ENCODE measurements around the gene ZNF275. TPM values are rescaled to one million over a fixed set of nuclear protein-coding genes. Genes with fewer than 3 reads are reported as not detected.
"Not testable (repeated sequence)": the region's sequence is repeated elsewhere in the genome, so short reads cannot be mapped to it uniquely, and the experiment has no call there.

The ZNF275 gene
- total RNA-seq, 2 donors from 2014 or later: 5.2 to 6.2 TPM

DNA sequence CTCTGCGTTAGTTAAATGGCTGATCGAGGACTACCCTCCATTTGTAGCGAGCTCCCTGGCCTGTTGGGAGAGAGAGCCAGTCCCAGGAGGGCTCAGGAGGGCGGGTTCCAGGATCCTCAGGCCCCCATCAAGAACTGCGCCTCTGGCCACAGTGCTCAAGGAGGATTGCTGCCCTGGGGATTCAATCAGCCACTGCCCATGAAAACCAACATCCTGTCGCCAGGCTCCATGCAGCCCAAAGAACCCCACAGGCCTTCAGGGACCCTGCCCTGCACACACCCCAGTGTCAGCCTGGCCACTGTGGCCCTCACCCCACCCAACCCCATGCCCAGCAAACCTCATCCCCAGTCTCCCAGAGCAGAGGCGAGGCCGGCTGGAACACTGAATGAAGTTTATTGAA lies 16.6 kb upstream of the ZNF275 start:
- intact Hi-C loops (cut with DNase I, micrococcal nuclease): no loop called here
- DNase-seq (no peak), ATAC-seq (no peak)

DNA sequence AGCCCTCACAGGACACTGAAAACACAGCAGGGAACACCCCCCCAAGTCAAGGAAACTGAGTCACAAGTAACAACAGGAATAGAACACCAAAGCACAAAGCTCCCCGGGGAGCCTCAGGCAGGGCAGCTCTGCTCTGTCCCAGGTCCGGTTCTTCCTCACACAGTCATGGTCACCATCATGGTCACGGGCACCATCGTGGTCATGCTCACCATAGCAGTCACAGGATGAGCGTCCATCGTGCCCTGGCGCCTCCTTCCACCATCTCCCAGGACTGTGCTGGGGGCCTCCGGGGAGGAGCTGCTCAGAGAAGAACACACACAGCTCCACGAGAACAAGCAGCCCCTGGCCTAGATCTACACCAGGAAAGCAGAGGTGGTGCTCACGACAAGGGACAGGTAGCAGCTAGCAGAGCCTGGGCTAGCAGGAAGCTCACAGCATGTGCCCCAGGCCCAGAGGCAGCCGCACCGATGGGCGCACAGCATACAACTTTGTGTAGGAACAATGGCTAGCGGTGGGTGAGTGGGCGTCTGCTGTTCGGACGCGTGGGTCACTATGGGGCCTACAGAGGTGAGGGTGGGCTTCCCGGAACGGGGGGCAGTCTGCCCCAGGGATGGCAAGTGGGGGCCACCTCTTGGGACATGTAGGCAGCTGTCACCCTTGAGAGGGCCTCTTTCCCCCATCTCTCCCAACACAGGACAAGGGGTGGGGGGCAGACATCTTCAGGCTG lies 15.8 kb upstream of the ZNF275 start:
- DNase-seq (no peak), ATAC-seq (no peak)
- intact Hi-C loops (cut with DNase I, micrococcal nuclease): no loop called here

DNA sequence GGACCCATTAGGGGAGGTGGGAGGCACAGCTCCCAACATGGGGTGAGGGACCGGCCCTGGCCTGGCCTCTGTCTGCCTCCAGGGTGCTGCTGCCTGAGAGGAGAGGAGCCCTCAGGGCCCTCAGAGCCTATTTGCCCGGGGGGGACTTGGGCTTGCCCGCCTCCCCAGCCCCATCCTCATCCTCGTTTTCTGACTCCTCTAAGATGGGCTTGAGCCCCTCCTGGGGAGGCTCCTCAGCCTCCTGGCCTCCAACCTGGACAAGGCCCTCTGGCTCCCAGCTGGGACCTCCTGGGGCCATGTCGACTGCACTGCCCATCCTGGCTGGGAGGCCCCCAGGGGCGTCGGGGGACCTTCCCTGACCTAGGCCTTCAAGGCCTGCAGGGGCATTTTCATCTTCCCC lies 15.1 kb upstream of the ZNF275 start:
- intact Hi-C loops (cut with DNase I, micrococcal nuclease): no loop called here
- no peak for DNase-seq
- no peak for ATAC-seq

DNA sequence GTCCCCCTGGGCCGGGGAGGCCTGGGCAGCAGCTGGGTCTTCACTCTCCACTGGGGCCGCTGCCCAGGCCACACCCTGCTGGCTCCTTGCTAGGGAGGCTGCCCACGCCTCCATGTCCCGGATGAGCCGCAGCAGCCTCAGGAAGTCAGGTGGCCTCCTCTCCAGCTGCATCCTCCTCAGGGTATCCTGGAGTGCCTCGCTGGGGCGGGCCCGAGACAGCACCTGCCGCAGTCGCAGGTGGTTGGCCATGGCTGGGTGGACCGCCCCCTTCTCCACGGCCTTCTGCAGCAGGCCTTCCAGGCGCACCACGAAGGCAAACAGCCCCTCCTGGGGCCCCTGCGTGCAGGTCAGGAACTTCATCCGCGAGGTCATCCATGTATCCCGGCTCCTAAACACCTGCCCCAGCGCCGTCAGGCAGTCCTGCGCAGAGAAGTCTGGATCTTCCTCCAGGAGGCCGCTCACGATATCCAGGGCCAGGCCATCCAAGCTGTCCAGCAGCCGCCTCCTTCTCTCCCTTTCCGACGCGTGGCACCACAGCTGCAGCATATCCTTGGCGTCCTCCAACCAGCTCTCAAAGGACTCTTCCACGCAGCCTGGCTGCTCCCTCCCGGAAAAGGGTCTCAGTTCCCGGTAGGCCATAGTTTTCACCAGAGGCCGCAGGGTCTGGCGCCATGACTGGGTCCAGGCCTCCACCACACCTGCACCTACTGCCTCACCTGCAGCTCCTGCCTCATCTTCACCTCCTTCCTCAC lies 14.5 kb upstream of the ZNF275 start:
- intact Hi-C loops (cut with DNase I, micrococcal nuclease): no loop called here

DNA sequence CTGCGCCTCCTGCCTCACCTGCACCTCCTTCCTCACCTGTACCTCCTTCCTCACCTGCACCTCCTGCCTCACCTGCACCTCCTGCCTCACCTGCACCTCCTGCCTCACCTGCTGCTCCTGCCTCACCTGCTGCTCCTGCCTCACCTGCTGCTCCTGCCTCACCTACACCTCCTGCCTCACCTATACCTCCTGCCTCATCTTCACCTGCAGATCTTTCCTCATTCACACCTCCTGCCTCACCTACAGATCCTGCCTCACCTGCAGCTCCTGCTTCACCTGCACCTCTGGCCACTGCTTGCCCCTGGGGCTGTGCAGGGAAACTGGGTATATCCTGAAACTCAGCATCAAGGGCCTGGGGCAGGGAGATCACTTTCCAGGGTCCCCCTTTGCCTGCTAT lies 13.9 kb upstream of the ZNF275 start:
- DNase-seq: not testable (repeated sequence)

More for the DNA sequence above, 14.5 kb upstream of the ZNF275 start:
- no peak for DNase-seq
- no peak for ATAC-seq

DNA sequence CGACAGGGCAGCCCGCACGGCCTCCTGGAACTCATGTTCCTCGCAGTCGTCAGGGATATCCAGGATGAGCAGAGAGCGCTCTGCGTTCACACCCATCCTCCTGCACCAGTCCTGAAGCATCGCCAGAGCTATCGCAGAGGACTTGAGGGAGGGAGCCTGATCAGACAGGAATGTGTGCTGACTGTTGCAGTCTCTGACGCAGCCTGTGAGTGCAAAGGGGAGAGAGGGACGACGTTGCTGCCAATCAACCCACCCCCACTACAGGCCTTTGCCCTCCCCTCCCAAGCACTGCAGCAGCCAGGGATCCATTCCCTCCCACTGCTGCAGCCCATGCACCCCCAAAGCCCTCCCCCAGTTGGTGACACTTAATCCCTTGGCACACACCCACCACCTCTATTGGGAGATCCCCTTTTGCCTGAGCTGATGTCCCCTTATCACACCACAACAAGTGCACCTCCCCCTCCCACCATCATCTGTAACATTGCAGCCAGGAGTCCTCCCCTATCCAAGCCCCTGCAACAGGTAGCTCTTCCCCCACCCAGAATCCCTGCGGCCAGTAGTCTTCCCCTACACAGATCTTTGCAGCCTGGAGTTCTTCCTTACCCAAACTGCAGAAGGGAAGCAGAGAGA lies 13.3 kb upstream of the ZNF275 start:
- no peak for DNase-seq
- intact Hi-C loops (cut with DNase I, micrococcal nuclease): no loop called here
- no peak for ATAC-seq

More for the DNA sequence above, 13.9 kb upstream of the ZNF275 start:
- ATAC-seq; intact Hi-C loops (cut with DNase I, micrococcal nuclease): not testable (repeated sequence)

DNA sequence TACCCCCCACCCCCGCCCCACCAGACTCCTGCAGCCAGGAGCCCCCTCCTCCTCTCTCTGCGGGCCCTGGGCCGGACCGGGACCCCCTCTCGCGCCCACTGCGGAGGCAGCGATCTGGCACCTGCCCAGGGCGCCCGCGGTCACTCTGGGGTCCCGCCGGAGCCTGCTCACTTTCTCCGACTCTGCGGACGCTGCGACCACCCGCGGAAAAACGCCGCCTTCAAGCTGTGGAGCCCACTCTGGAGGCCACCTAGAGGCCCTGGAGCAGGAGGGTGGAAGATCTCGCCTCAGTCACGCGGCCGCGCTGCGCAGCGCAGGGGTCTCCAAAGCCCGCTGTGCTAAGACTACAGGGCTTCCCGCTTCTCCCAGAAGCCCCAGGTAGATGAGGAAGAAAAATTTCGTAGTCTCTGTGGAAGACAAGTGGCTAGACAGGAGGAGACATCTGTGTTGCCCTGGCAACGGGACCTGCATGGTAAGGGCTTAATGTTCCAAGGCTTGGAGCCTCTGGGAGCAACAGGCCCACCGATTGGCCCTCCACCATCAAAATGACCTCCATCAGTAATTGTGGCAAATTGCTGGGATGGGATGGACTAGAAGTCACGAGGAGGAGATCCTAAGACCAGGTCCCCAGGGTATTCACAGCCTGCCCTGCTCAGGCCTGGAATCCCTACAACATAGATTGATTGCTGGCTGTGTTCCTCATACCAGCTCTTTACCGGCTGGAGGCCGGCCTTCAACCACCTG lies 12.4 kb upstream of the ZNF275 start, which contains the start of gene PNMA6F:
Gene PNMA6F (minus strand): TSS at position 387 of the 744 bp plus-strand sequence. CDS start 1,093 bp downstream, outside the sequence.
- DNase-seq (no peak), ATAC-seq (no peak)
- intact Hi-C loops (cut with DNase I, micrococcal nuclease): no loop called here

DNA sequence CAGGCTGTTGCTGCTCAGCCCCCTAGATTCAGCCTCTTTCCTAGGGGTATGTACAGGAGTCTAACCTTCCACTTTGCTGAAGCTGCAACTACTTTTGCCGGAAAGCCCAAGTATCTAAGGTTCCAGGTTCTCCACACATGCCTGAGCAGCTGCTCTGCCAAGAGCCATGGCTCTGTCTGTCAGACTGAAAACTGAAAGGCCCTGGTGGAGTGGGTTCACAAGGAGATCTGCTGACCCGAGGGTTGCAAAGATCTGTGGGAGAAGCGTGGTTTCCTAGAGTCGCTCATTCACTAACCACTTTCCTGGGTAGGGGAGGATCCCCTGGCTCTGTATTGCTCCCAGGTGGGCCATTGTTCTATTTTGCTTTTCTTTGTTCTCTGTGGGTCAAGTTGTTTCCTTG lies 6.4 kb upstream of the ZNF275 start:
- DNase-seq: no peak
- no peak for ATAC-seq
- intact Hi-C loops (cut with DNase I, micrococcal nuclease): no loop called here

DNA sequence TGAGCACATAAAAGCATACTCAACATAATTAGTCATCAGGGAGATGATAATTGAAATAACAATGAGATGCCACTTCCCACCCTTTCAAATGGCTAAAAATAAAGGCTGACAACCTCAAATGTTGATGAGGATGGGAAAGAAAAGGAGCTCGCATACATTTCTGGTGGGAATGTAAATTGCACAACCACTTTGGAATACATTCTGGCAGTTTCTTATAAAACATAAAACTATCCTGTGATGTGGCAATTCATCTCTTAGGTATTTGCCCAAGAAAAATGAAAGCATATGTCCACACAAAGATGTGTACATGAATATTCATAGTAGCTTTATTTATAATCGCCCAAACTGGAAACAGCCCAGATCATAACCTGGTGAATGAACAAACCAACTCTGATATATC lies 687 bp upstream of the ZNF275 start:
- DNase-seq: no peak
- no peak for ATAC-seq
- intact Hi-C loops (cut with DNase I, micrococcal nuclease): no loop called here

DNA sequence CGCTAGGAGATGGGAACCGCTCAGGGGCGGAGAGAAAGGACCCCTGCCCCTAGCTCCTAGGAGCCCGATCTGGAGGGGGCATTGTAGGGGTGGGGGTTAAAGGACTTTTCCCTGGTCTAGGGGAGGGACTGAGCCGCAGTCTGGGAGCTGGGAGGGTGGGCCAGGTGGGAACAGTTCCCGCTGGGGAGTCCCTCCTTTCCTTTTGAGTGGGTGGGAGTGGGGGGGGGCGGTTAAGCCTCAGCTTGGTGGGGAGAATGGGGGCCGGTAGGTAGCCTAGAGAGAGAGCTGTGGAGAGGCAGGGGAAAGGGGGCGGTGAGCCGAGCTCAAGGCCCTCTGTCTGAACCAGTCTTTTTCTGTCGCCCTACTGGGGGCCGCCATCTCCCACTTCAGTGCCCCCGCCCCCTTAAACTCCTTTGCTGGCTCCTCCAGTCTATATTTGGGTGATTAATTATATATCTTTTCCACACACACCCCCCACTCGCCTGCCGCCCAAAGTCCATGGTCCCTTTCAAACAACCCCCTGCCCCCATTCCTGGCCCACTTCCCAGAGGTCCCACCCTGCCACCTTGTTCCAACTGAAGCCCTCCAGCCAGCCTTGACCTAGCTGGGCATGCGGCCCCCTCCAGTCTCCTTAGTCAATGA lies 822 bp downstream of the ZNF275 start:
- intact Hi-C loops (cut with DNase I, micrococcal nuclease): no loop called here
- DNase-seq (no peak), ATAC-seq (no peak)

DNA sequence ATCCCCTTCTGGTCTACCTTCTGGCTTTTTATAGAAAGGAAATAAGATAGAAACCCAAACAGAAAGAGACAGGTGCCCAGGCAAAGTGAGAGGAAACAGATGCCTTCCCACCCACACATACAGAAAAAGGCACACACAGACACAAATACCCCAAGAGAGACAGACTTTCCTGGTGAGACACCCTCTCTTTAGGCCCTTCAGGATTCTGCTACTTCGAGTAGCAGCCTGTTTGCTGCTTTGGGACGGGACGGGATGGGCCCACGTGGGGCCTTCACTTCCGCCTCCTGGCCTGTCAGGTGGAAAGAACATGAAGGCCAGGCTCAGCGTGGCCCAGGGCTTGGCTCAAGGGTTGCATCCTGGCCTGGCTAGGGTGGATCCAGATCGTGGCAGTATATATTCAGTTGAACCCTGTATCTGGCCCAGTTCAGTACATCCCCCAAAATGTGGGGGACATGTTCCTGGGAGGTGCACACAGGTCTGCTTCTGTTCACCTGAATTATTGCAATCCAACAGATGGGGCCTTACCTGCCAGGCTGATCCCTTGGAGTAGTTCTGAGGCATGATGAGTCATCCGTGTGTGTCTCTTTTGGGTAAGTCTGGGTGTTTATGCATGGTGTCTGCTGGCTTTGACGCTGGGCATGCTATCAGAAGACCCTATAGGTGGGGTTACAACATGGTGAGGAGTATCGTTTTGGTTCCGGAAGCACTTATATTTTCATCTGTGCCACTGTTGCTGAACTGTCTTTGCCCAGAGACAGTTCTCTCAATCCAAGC lies 2.4 kb downstream of the ZNF275 start:
- ATAC-seq (no peak), DNase-seq (no peak)
- intact Hi-C loops (cut with DNase I, micrococcal nuclease): no loop called here

DNA sequence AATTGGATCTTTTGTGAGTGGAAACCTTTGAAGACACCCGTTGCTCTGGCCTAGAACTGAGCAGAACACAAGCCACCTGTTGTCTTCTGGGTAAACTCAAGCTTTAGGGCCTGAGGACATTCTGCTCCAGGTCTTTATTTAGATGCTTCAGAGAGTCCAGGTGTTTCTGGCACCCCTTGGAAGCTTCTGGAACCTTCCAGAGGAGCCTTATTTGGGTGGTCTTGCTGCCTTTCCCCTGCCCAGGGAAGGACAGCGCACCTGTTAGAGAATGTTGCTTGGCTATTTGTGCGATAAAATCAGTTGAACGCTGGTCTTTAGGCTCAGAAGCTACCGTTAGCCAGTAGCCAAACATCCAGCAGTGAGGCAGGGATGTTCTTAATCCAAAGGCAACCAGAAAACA lies 3.0 kb downstream of the ZNF275 start:
- intact Hi-C loops (cut with DNase I, micrococcal nuclease): no loop called here
- DNase-seq (no peak), ATAC-seq (no peak)

DNA sequence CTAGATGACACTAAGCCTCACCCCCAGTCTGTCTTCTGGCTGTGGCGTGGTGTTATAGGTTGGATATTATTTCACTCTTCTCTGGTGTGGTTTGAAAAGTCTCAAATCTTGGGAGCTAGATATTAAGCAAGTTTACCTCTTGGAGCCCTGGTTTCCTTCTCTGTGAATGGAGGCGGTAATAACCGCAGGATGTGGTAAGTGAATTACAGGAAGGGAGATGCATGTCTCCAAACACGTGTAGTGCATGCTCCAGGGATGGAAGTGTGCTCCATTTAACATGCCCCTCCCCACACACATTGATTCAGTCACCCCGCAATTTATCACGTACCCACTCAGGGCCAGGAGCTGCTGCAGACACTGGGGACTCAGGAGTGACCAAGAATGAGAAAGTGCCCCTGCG lies 4.9 kb downstream of the ZNF275 start:
- intact Hi-C loops (cut with DNase I, micrococcal nuclease): no loop called here
- no peak for ATAC-seq
- no peak for DNase-seq

DNA sequence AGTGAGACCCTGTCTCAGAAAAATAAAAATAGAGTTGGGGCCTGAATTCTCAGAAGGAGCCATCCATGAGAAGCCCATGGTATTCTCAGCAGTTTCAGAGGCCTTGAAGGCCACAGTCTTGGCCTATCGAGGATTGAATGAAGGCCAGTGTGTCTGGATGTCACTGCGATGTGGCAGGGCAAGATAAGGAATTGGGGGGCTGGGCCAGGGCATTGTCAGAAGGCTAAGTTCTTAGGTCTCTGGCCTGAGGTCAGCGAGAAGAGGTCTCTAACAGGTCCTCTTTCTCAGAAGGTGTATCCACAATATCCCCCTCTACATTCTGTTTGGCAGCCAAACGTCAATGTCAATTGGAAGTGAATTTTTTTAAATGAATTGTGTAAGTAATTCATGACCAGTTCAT lies 5.7 kb downstream of the ZNF275 start:
- ATAC-seq (no peak), DNase-seq (no peak)
- intact Hi-C loops (cut with DNase I, micrococcal nuclease): no loop called here

DNA sequence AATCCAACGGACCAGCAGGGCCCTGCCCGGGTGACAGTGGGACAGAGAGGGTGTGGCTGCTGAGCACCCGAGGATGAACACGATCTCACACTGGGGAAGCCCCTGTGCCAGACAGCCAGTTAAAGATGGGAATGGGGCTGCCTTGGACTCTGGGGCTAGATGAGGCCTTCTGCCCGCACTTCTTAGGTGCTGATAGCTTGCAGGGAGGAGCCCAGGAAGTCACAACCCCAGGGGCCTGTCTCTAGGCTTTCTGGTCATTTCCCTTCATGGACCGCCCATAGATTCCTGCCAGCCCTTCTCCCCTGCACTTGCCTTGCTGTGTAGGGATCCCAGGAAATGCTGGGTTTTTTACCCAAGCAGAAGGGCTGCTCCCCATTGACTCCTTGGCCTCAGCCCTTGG lies 6.2 kb downstream of the ZNF275 start:
- intact Hi-C loops (cut with DNase I, micrococcal nuclease): no loop called here
- ATAC-seq (no peak), DNase-seq (no peak)

DNA sequence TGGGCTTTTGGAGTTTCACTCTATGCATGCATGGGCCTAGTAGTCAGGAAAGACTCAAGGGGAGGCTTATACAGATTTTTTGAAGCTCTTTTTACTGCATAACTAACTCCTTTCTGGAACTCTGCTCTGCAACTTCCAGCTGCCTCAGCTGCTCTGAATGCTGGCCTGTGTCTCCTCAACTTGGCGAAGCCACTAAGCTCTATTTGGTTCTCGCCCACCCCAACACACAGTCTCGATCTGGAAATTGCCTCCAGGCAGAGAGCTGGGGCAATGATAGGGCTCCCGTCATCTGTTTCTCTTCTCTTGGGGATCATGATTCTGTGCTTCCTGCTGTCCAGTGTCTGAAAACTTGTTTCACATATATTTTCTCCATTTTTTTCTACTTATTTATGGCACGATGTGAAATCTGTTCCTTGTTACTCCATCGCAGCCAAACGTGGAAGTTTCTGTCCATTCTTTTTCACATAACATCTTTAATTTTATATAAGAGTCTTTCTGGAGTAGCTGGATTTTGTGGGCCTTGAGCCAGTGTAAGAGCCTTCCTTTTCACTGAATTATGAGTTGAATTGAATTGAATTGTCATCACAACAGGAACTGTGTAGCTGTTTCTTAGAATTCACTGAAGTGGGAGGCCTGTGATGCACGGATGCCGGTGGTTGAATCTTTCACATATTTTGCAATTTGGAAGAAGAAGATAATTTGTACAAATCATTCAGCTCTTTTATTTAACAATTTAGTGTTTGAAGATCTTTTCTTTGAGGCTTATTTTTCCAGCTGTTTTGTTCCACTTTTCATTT lies 9.0 kb downstream of the ZNF275 start:
- DNase-seq (no peak), ATAC-seq (no peak)
- intact Hi-C loops (cut with DNase I, micrococcal nuclease): no loop called here

DNA sequence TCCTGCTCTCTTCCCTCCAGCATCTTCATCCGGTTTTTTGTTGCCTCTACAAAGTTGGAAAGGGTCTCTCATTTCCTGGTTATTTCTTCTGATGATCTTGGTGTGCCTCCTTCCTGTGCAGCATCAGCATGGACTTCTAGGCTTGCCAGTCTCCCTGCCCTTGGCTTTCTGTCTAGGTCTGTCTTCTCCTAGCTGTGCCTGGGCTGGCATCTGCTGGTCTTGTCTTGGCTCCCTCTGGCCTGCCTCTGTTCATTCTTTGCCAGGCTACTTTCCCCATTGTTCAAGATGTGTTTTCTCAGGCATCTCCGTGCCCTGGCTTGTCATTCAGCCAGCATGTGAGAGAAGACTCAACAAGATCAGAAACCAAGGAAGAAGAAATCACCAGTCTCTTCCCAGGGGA lies 9.7 kb downstream of the ZNF275 start:
- DNase-seq: no peak
- intact Hi-C loops (cut with DNase I, micrococcal nuclease): no loop called here

More for the DNA sequence above, 9.7 kb downstream of the ZNF275 start:
- no peak for ATAC-seq

All from left colon (tissue), 2 donors.